ENCODE measurements around the gene SLC13A4. TPM values are rescaled to one million over a fixed set of nuclear protein-coding genes. Genes with fewer than 3 reads are reported as not detected.

Gene SLC13A4
- total and polyA plus RNA-seq, 2 experiments from 2014 or later, result 0.13 to 0.93 TPM

DNA sequence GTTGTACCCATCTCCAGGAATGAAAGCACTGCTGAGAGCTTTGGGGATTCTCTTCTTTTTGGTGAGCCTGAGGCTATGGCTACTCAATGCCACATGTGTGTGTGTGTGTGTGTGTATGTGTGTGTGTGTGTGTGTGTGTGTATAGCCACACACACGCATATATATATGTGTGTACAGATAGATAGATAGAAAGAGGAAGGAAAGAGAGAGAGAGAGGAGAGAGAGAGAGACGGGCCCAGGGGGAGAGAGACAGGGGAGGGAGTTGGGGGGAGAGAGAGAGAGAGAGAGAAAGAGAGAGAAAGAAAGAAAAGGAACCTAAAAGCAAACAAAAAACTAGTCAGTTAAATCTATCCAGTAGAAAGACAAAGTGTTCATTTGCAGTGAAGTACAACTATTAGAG is 8.3 kb downstream of the SLC13A4 start:
- no peaks in the 10 kb centered on the region for H3K4me1 ChIP-seq (ENCODE audit: insufficient read depth)
- DNase-seq (ENCODE audit: low spot score), result no peak
- H3K4me3 ChIP-seq, result no peak overlapping the region
- H3K27me3 ChIP-seq, result no peaks in the 10 kb centered on the region
- H3K36me3 ChIP-seq (replicated peaks; ENCODE audit: insufficient read depth, low read depth), result no peaks in the 10 kb centered on the region
- no CpG with 5 or more reads among the region's 2 CpGs for WGBS (ENCODE audit: low lambda C conversion rate, missing lambda C conversion rate)
- H3K9me2 ChIP-seq (replicated peaks; ENCODE audit: insufficient read depth), result no peaks in the 10 kb centered on the region
- H3K27ac ChIP-seq, result no peak overlapping the region
- no peak overlapping the region for H2AFZ ChIP-seq
- no peaks in the 10 kb centered on the region for H3K9me3 ChIP-seq (ENCODE audit: low read depth)
- TF ChIP-seq, protein P1, sequence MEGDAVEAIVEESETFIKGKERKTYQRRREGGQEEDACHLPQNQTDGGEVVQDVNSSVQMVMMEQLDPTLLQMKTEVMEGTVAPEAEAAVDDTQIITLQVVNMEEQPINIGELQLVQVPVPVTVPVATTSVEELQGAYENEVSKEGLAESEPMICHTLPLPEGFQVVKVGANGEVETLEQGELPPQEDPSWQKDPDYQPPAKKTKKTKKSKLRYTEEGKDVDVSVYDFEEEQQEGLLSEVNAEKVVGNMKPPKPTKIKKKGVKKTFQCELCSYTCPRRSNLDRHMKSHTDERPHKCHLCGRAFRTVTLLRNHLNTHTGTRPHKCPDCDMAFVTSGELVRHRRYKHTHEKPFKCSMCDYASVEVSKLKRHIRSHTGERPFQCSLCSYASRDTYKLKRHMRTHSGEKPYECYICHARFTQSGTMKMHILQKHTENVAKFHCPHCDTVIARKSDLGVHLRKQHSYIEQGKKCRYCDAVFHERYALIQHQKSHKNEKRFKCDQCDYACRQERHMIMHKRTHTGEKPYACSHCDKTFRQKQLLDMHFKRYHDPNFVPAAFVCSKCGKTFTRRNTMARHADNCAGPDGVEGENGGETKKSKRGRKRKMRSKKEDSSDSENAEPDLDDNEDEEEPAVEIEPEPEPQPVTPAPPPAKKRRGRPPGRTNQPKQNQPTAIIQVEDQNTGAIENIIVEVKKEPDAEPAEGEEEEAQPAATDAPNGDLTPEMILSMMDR (IDR thresholded peaks at IDR 0.05; ENCODE audit: poor library complexity), result no peak
- TF ChIP-seq EZH2phosphoT487 (IDR thresholded peaks at IDR 0.05; ENCODE audit: low read depth, severe bottlenecking, unreplicated experiment) (no peak), EZH2 (IDR thresholded peaks at IDR 0.05; ENCODE audit: borderline replicate concordance) (no peak)
- H3K4me2 ChIP-seq, result no peak overlapping the region
- no peaks in the 10 kb centered on the region for H3K79me2 ChIP-seq
- H4K20me1 ChIP-seq (ENCODE audit: insufficient read depth, poor library complexity, severe bottlenecking), result no peaks in the 10 kb centered on the region

DNA sequence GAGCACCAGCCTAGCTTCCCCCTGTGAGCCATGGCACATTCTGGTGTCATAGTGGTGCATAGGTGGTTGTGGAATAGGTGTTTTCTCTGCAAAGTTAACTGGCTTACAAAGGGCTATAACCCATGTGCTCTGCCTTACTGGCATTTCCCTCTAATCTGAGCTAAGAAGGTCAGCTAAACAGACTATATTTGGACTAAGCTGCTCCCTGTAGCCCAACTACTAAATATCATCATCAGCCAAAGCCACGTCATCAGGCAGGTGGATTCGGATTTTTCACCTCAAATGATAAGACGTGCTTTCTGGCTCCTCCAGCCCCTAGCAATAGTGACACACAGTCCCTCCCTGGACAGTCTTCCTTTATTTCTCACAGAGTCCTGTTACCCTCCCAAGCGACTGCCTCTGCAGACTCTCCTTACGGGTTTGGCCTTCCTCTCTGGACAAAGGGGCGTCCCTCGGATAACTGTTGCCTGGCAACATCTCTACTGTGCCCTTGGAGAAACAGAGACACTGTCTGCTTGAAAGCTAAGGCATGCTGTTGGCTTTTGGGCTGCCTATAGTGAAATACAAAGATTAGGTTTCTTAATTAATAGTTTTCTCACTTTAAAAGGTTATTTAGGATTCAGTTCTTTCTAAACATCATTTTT is 9.1 kb downstream of the SLC13A4 start:
- H3K27ac ChIP-seq, result no peak overlapping the region
- H3K79me2 ChIP-seq, result no peaks in the 10 kb centered on the region
- DNase-seq (ENCODE audit: low spot score), result no peak
- no peaks in the 10 kb centered on the region for H3K27me3 ChIP-seq
- no peak for TF ChIP-seq EZH2phosphoT487 (IDR thresholded peaks at IDR 0.05; ENCODE audit: low read depth, severe bottlenecking, unreplicated experiment)
- no peak for TF ChIP-seq EZH2 (IDR thresholded peaks at IDR 0.05; ENCODE audit: borderline replicate concordance)
- TF ChIP-seq, protein P1 (IDR thresholded peaks at IDR 0.05; ENCODE audit: poor library complexity), result no peak
- no peaks in the 10 kb centered on the region for H3K36me3 ChIP-seq (replicated peaks; ENCODE audit: insufficient read depth, low read depth)
- H3K9me3 ChIP-seq (ENCODE audit: low read depth), result no peaks in the 10 kb centered on the region
- 56% methylated on average over 7 of the region's 7 CpGs for WGBS (ENCODE audit: low lambda C conversion rate, missing lambda C conversion rate)
- H4K20me1 ChIP-seq (ENCODE audit: insufficient read depth, poor library complexity, severe bottlenecking), result no peaks in the 10 kb centered on the region
- H2AFZ ChIP-seq, result no peak overlapping the region
- H3K4me2 ChIP-seq, result no peak overlapping the region
- peaks cover 4% of the 10 kb centered on the region for H3K4me1 ChIP-seq (ENCODE audit: insufficient read depth)
- no peaks in the 10 kb centered on the region for H3K9me2 ChIP-seq (replicated peaks; ENCODE audit: insufficient read depth)
- H3K4me3 ChIP-seq, result no peak overlapping the region

DNA sequence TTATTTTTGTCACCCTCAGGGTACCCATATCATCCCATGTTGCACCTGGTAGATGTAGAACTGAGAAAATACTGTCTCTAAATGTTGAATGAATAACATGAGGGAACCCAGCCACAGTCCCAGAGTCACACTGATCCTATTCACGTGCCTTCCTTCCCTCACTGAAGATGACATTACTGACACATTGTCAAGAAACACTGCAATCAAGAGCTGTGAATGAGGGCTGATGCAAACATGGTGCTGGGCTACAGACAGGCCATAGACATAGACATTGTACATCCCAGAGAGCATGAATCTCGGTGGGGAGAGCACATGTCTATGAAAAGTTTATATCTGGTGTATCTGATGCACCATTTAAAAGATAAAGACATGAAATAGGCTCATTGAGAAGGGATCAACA is 9.8 kb downstream of the SLC13A4 start:
- Histone ChIP-seq H2AFZ (no peak overlapping the region), H4K20me1 (ENCODE audit: insufficient read depth, poor library complexity, severe bottlenecking) (no peaks in the 10 kb centered on the region), H3K27ac (no peak overlapping the region), H3K4me3 (no peak overlapping the region), H3K4me2 (no peak overlapping the region), H3K27me3 (no peaks in the 10 kb centered on the region), H3K9me2 (replicated peaks; ENCODE audit: insufficient read depth) (no peaks in the 10 kb centered on the region), H3K4me1 (ENCODE audit: insufficient read depth) (peaks cover 5% of the 10 kb centered on the region), H3K79me2 (no peaks in the 10 kb centered on the region), H3K36me3 (replicated peaks; ENCODE audit: insufficient read depth, low read depth) (no peaks in the 10 kb centered on the region), H3K9me3 (ENCODE audit: low read depth) (no peaks in the 10 kb centered on the region)
- TF ChIP-seq EZH2 (IDR thresholded peaks at IDR 0.05; ENCODE audit: borderline replicate concordance), result no peak
- TF ChIP-seq, protein P1 (IDR thresholded peaks at IDR 0.05; ENCODE audit: poor library complexity), result no peak
- 92% methylated on average over 2 of the region's 2 CpGs for WGBS (ENCODE audit: low lambda C conversion rate, missing lambda C conversion rate)
- no peak for DNase-seq (ENCODE audit: low spot score)
